HG03558 (cell line): ENCODE results near the gene MNT.

ENCODE experiments used
- ATAC-seq: cut with Tn5 transposase; IDR thresholded peaks from one replicate; pipeline ENCODE4 v1.9.1; 2021; ENCODE audit warnings: moderate number of reproducible peaks; ENCODE audit not compliant: unreplicated experiment; ENCODE audit errors: extremely low read depth

MNT gene

DNA sequence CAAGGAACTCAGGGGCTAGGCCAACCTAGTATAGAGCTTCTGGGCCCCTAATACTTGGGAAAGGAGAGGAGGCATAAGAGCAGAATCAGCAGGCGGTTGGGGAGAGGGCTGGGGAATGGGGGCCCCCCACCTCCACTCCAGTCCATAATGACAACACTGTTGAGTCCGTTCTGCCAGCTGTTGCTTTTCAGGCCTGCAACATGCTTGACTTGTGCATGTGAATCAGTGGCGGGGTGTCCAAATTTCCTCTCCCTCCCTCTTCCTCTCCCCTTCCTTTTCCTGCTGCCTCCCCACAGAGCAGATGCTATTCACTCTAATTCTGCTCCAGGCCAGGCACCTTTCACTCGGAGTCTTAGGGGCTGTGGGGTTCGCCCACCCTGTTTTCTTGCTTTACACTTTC, 31.8 kb downstream of the MNT start:
- no peak for ATAC-seq

DNA sequence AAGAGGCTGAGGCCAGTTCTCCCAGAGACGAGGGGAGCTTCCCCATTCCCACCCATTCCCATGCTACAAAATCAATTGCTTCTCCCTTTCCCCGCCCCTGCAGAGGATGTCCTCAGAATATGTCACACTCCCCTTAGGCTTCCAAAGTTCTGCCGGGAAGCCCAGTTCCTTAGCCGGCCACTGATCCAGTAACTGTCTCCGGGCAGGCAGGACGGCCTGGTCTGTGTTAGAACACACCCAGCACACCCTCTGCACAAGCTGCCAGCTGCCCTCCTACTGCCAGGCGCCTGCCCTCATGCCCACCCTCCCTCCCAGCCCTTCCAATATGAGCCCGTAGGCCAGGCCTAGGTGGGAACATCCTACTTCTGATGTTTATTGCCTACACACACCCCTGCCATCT, 32.5 kb downstream of the MNT start:
- no peak for ATAC-seq

DNA sequence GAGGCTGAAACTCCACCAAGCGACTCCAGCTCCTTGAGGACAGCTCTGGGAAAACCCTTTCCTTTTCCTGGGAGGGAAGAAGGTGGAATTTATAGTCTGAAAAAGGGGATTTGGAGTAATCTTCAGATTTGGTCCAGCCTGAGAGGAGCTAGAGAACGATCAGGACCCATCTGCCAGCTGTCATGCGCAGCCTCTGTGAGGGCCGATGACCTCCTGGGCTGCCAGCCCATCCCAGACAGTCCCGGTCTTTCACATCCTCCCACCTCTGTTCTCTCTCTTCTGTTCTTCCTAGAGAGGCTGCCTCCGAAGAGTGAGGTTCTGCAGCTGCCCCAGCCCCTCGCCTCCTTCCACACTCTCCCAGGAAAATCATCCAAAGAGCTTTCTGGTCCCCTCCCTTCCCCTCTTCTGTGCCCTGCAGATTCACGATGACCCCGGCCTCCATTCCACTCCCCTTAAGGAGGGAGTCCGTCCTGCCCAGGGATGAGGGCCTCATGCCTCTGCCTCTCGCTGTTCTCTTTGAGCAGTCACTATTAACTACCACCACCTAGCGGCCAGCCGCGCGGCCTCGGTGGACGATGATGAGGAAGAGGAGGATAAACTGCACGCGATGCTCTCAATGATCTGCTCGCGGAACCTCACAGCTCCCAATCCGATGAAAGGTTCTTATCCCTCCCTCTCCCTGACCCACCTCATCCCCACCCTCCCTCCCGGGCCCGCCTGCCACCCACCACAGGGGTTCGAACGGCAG, 33.9 kb downstream of the MNT start:
- no peak for ATAC-seq

DNA sequence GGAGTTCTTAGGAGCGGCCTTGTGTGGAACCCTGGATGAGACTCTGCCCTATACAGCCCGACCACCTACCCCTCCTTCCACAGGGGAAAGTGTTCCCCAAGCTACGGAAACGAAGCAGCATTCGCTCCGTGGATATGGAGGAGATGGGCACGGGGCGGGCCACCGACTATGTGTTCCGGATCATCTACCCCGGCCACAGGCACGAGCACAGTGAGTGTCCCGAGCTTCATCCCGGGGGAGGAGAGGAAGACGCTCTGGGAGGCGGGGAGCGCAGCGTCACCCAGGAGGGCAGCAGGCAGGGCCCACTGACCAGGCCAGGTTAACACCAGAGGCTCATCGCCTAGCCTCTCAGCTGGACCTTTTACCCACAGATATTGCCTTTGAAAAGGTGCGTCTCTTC, 35.7 kb downstream of the MNT start:
- ATAC-seq: no peak

DNA sequence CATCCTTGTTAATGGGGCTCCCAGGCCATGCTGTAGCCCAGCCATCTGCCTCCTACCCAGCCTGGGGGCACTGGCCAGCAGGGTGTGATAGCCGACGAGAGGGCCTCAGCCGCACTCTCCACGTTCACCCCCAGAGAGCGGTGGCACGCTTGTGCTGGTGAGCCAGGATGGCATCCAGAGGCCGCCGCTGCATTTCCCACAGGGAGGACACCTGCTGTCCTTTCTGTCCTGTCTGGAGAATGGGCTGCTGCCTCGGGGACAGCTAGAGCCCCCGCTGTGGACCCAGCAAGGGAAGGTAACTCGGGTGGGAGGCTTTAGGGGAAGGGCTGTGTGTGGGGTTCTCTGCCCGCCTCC, 36.1 kb downstream of the MNT start:
- no peak for ATAC-seq

DNA sequence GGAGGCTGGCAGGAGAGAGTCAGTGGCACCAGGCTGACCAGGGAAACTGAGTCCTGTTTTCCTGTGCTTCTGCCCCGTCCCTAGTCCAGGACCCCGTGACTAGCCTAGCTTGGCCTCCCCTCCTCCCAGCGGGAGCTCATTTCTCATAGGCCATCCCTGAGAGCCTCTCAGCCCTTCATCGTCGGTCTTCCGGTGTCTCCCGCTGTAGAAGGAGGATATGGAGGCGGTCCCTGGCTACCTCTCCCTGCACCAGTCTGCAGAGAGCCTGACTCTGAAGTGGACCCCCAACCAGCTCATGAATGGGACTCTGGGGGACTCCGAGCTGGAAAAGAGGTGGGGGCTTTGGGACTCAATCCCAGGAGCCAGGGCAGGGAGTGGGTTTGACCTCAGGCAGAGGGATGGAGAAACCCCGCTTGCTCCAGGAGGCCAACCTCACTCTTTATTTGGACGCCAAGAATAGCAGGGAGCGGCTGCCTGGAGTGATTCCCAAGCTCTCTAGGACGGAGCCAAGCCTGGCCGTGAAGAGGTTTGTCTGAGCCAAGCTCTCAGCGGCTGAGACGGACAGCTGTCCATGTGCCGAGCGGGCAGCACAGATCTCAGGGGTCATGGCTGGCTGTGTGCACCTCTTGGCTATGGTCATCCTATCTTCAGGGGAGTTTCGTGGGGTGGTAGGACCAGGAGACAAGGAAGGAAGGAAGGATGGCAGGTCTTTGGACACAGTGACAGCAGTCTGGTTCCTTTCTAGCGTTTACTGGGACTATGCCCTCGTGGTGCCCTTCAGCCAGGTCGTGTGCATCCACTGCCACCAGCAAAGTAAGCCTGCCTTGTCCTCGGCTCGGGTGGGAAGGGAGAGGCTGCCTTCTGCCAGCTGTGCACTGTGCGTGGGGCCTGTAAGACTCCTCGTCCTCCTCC, 36.8 kb downstream of the MNT start:
- ATAC-seq: no peak

DNA sequence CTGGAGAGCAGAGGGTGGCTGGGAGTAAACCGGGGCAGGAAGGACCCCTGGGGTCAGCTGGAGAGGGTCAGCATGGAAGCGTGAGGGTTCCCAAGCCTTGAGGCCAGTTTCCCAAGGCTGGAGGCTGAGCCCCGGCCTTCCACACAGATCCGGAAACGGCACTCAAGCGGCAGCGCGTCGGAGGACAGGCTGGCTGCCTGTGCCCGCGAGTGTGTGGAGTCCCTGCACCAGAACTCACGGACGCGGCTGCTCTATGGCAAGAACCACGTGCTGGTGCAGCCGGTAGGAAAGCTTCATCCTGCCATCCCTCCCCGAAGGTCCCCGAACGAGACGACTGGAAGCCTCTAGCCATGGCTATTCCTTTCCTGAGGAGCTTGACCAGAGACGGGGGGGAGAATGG, 37.5 kb downstream of the MNT start:
- no peak for ATAC-seq

DNA sequence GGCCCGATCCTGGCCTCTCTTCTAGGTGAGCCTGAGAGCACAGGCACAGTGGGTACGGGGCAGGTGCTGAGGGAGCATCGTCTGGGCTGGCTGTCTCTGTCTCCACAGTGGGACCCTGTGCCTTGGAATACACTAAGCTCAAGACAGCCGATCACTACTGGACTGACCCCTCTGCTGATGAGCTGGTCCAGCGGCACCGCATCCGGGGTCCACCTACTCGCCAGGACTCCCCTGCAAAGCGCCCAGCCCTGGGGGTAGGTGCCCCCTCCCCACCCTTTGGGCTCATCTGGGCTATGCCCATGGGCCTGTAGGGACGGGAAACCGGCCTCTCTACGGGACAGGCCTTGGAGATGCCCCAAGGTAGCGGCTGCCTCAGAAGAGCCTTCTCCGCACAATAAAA, 38.0 kb downstream of the MNT start:
- no peak for ATAC-seq

DNA sequence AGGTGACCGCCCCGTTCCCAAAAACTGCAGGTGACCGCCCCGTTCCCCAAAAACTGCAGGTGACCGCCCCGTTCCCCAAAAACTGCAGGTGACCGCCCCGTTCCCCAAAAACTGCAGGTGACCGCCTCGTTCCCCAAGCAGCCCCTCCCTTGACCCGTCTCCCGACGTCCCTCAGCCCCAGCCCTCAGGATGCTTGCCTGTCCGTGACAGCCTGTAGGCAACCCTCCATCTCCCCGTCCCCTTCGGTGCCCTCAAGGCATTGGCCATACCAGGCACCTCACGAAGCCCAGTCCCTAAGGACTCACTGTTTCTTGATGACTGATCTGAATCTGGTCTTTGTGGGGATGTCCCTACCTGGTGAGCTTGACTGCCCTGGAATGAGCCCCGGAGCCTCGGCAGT, 38.4 kb downstream of the MNT start:
- ATAC-seq: no peak

DNA sequence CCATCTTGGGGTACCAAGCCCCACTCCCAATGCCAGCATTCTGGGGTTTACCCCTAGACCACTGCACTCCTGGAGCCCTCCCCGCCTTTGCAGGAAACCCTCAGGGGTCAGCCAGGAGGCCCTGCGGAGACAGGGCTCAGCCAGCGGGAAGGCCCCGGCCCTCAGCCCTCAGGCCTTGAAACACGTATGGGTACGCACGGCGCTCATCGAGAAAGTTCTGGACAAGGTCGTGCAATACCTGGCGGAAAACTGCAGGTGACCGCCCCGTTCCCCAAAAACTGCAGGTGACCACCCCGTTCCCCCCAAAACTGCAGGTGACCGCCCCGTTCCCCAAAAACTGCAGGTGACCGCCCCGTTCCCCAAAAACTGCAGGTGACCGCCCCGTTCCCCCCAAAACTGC, 38.8 kb downstream of the MNT start:
- ATAC-seq: no peak

DNA sequence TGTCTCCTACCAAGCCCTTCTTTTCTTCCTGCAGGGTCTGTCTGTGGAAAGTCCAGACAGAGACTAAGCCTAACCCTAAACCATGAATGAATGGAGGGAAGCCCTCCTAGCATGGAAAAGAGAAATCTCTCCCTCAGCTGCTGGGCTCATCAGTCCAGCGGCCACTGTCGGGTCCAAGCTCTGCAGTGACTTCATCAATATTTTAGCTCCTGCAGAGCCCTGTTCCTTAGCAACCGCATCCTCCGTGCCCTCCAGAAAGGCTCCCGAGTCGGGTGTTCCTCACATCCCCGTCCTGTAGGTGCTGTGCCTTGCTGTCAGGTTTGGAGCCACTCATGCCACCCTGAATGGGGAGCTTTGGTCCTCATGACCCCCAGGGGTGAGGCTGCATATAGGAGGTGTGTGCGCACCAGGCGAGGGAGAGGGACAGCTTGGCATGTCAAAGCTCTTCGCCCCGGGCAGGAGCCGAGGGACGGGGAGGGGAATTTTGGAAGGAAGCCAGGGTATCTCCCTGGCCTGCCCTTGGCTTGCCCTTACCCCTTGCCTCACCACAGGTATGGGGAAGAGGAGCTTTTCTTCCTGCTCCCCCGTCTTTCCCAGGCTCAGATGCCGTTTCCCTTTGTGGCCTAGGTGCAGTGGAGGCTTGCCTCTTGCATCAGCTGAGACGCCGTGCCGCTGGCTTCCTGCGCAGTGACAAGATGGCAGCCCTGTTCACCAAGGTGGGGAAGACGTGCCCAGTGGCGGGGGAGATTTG, 39.7 kb downstream of the MNT start:
- ATAC-seq: no peak

DNA sequence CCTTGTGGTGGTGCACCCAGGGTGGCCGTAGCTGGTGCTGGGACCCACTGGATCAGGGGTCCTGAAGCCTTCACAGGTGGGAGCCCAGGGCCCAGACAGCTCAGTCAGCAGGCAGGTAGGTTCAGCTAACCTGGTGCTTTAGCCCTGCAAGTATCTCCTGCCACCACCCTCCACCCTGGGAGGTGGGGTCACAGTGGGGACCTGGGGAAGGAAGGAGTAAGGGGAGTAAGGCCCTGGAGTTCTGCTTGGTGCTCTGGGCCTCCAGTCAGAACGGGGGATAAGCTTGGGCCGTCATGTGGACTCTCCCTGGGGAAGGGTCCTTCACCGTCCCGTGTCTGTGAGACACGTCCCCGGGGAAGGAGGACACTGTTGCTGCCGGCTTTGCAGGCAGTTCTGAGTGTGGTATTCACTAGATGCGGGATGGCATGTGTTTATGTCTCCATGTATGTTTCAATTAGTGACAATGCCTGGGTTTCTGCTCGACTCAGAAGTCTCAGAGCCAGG, 42.9 kb downstream of the MNT start:
- no peak for ATAC-seq

DNA sequence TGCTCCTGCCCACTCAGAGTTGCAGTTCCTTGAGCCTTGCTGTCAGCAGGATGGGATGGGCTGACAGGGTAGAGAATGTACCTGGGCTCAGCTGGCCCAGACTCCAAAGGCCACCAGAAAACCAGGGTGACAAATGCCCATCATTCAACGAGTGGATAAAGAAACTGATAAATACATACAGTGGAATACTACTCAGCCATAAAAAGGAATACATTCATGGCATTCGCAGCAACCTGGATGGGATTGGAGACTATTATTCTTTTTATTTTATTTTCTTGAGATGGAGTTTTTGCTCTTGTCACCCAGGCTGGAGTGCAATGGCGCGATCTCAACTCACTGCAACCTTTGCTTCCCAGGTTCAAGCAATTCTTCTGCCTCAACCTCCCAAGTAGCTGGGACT, 43.6 kb downstream of the MNT start:
- ATAC-seq: no peak

DNA sequence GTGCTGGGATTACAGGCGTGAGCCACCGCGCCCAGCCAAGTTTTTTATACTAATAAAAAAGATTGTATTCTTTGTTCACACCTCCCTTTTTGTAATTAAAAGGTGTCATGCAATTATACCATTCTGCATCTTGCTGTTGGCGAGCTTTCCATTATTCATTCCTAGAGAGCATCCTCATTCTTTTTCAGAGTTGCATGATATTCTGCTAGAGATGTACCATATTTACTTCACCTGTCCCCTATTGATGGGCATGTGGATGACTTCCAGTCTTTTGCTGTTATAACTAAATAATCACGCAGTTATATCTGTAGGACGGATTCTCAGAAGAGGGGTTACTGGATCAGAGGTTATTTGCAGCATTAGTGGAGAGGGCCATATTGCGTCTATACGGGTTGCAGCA, 46.5 kb downstream of the MNT start:
- ATAC-seq: no peak

DNA sequence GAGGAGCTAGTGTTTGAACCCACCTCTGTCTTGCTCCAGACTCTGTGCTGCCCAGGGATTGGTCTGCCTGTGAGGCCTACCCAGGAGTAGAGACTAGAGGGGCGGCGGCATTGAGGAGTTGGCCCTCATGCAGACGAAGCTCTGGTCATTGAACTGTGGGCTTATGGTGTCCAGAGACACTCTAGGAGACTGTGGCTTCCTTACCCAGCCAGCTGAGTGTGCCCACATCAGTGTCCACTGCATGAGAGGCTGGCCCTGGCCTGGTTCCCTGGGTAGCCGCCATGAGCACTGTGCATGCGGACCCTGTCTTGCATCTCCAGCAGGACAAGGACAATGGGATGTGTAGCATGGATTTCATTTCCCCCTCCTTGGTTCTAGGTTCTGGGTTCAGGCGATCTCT, 49.6 kb downstream of the MNT start:
- no peak for ATAC-seq

DNA sequence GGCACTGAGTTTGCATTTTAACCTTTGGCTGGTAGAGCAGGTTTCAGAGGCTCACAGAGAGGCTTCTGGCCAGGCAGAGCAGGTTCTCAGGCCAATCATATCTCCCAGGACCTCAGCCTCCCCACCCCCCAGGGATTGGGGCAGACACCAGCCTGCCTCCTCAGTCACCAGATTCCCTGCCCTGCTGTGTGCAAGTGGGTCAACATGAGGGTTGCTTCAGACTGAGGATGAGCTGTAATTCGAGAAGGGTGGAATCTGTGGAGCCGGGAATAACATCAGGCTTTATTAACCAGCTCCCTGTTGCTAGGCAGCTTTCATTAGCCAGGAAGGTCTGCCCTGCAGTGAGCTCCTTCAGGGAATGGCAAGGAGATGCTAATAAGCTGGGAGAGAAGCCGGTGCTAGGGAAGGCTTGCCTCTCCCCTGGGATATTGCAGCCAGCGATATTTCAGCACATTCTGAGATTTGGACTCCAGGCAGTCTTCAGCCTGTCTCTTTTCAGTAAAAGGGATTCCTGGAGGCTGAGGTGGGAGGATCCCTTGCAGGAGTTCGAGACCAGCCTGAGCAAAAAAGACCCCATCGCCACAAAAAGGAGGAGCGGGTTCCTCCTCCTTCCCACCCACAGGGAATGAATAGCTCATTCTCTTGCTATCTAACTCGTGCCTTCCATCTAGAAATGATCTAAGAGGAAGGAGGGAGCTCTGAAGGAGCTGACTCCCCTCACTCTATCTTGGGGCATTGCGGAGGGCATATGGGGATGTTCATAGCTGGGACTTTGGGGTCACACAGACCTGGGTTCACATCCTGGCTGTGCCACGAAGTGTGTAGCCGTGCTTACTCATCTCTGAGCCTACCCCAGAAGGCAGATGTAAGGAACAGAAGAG, 52.8 kb downstream of the MNT start:
- no peak for ATAC-seq

DNA sequence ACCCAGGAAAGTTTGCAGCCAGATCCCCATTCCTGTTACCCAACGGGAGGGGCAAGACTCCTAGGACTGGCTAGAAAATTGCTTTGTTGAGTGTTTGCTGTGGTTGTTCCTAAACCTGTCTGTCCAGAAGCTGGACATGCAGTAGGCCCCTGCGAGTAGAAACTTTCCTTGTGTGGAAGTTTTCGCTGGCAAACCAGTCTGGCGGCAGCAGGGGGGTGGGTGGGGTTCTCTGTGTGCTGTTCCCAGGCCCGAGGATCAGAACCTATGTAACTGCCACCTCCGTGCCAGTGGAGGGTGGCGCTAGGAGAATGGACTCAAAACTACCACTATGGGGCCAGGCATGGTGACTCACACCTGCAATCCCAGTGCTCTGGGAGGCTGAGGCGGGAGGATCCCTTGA, 54.4 kb downstream of the MNT start:
- ATAC-seq: no peak

DNA sequence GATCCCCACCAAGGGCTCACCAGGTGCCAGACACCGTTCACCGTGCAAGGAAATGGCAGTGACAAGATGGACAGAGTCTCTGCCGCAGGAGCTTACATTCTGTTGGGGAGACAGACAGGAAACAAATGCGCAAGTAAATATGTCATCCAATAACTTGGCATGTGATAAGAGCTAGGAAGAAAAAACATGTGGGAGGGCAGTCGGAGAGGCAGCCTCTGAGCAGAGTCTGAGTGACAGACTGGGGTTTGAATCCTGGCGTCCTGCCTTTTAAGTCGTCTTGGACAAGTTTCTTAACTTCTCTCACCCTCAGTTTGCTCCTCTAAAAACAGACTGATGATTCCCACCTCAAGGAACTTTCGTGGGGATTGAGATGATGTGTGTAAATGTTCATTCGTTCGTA, 56.3 kb downstream of the MNT start:
- no peak for ATAC-seq

DNA sequence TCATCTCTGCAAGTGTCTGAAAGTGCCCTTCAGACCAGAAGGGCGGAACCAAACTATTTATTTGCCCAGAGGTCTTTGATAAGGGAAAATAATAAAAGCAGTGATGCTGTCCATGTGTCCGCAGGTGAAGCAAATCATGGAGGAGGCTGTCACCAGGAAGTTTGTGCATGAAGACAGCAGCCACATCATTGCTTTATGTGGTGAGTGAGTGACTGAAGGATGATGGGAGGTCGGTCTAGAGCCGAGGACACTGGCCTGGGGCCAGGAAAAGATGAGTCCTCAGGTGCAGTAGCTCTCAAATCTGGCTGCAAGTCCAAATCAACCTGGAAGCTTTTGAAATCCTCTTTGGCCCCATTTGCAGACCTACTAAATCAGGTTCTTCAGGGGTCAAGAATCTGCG, 57.4 kb downstream of the MNT start:
- no peak for ATAC-seq

DNA sequence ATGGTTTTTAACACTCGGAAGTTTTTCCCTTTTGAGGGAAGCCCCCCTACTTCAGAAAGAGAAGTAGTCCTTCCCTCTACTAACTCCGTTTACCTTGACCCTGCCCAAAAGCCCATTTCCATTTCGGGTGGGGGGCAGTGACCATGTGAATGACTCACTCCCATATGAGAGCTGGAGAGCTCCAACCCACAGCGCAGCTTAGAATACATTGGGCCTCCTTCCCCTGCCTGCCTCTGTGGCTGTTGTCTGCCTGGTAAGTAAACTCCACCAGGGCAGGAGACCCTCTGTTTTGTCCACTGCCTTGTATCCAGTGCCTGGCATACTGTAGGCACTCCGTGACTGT, 62.6 kb downstream of the MNT start:
- no peak for ATAC-seq
